SK-N-SH (cell line): ENCODE results near the gene ARHGEF4. TPM values are rescaled to one million over a fixed set of nuclear protein-coding genes. Genes with fewer than 3 reads are reported as not detected.

Experiments
- CTCF ChIA-PET: fragments of 300-600, 350-600 bp; formaldehyde crosslinking; extraction: SDS; loops from one replicate; lab custom pipeline; 2021; lab: Yijun Ruan, JAX
- POLR2A ChIA-PET: fragments of 350-600 bp; sonication (Branson Sonifier 250); formaldehyde crosslinking; extraction: SDS; loops from one replicate; lab custom pipeline; 2020; ENCODE audit warnings: antibody characterized with exemption, inconsistent platforms; lab: Yijun Ruan, JAX
- DNase-seq: peaks from one replicate; pipeline ENCODE4 v3.0.0; 2012
- H2AFZ ChIP-seq: fragments of 200-600 bp; sonication (generic); 2 replicates; pipeline ENCODE4 v1.8.1; 2016; ENCODE audit warnings: antibody characterized with exemption, mild to moderate bottlenecking, low read depth
- H3F3A ChIP-seq: fragments of 200-600 bp; sonication (generic); replicated peaks from 2 replicates; pipeline ENCODE3; 2016; ENCODE audit warnings: antibody characterized with exemption, mild to moderate bottlenecking; ENCODE audit not compliant: insufficient read depth
- H3K27ac ChIP-seq, 2 experiments: fragments of 200-500 bp in 1 of 2; fragments of 200-600 bp in 1 of 2; sonication (Bioruptor generic) in 1 of 2; sonication (generic), shearing (Covaris generic) in 1 of 2; 2 replicates each; pipeline versions ENCODE4 v1.5.1 to v1.6.1; 2014 to 2016; ENCODE audit warnings: low read depth in 2 of 2, inconsistent platforms in 1 of 2, low read length in 1 of 2, mild to moderate bottlenecking in 1 of 2, mixed read lengths in 1 of 2
- H3K27me3 ChIP-seq: fragments of 200-600 bp; sonication (generic), shearing (Covaris generic); 2 replicates; pipeline ENCODE4 v1.6.1; 2016; ENCODE audit warnings: mixed run types; ENCODE audit not compliant: insufficient read depth
- H3K36me3 ChIP-seq, 2 experiments: fragments of 200-500 bp in 1 of 2; fragments of 200-600 bp in 1 of 2; sonication (Bioruptor generic) in 1 of 2; sonication (generic) in 1 of 2; replicated peaks in 1 of 2; 2 replicates each; pipeline versions ENCODE3 to v1.5.1; 2014 to 2016; ENCODE audit warnings: low read length in 1 of 2, mild to moderate bottlenecking in 1 of 2; ENCODE audit not compliant: insufficient read depth in 2 of 2, control insufficient read depth in 1 of 2
- H3K4me1 ChIP-seq, 2 experiments: fragments of 200-500 bp in 1 of 2; fragments of 200-600 bp in 1 of 2; sonication (Bioruptor generic) in 1 of 2; sonication (generic), shearing (Covaris generic) in 1 of 2; 2 replicates each; pipeline versions ENCODE4 v1.5.1 to v1.6.1; 2014 to 2016; ENCODE audit warnings: low read depth in 1 of 2, low read length in 1 of 2, mixed run types in 1 of 2; ENCODE audit not compliant: insufficient read depth in 2 of 2, control insufficient read depth in 1 of 2
- H3K4me2 ChIP-seq: fragments of 200-600 bp; sonication (generic), shearing (Covaris generic); 2 replicates; pipeline ENCODE4 v1.6.1; 2017; ENCODE audit warnings: mixed run types
- H3K4me3 ChIP-seq, 2 experiments: fragments of 200-500 bp in 1 of 2; fragments of 200-600 bp in 1 of 2; sonication (Bioruptor generic) in 1 of 2; sonication (generic), shearing (Covaris generic) in 1 of 2; 2 replicates each; pipeline versions ENCODE4 v1.5.1 to v1.8.1; 2014 to 2016; ENCODE audit warnings: low read depth in 2 of 2, inconsistent platforms in 1 of 2, low read length in 1 of 2, mild to moderate bottlenecking in 1 of 2, mixed read lengths in 1 of 2, moderate library complexity in 1 of 2
- H3K79me2 ChIP-seq: fragments of 200-600 bp; sonication (generic); 2 replicates; pipeline ENCODE4 v1.8.1; 2017; ENCODE audit warnings: mild to moderate bottlenecking; ENCODE audit not compliant: insufficient read depth
- H3K9ac ChIP-seq: fragments of 200-600 bp; sonication (generic); 2 replicates; pipeline ENCODE4 v1.6.1; 2017; ENCODE audit warnings: mixed run types
- H3K9me2 ChIP-seq: fragments of 200-600 bp; sonication (generic); 2 replicates; pipeline ENCODE4 v1.6.1; 2017; ENCODE audit warnings: mixed run types
- H3K9me3 ChIP-seq: fragments of 200-600 bp; sonication (generic); 2 replicates; pipeline ENCODE4 v1.6.1; 2017; ENCODE audit warnings: mixed run types, mild to moderate bottlenecking, moderate library complexity
- H4K20me1 ChIP-seq: fragments of 200-600 bp; sonication (generic); 2 replicates; pipeline ENCODE4 v1.6.1; 2017; ENCODE audit warnings: mild to moderate bottlenecking, mixed run types; ENCODE audit not compliant: insufficient read depth
- EZH2phosphoT487 ChIP-seq: fragments of 200-600 bp; sonication (generic); IDR thresholded peaks from 2 replicates; pipeline ENCODE4 v1.6.1; 2017; ENCODE audit warnings: low read depth, mixed run types, mild to moderate bottlenecking, antibody characterized with exemption, moderate library complexity, borderline replicate concordance
- FOXJ3 ChIP-seq: sonication (generic); formaldehyde crosslinking; IDR thresholded peaks from 2 replicates; pipeline ENCODE4 v1.5.1; 2020; ENCODE audit warnings: mild to moderate bottlenecking, missing genetic modification reagents
- FOXM1 ChIP-seq: IDR thresholded peaks from 2 replicates; pipeline ENCODE4 v1.4.0; 2012; ENCODE audit warnings: low read depth, mild to moderate bottlenecking
- GABPA ChIP-seq: IDR thresholded peaks from 2 replicates; pipeline ENCODE4 v1.4.0; 2012; ENCODE audit warnings: low read depth, mild to moderate bottlenecking
- MEF2A ChIP-seq: IDR thresholded peaks from 2 replicates; pipeline ENCODE4 v1.4.0; 2012; ENCODE audit warnings: low read depth, borderline replicate concordance
- POLR2AphosphoS5 ChIP-seq: IDR thresholded peaks from 2 replicates; pipeline ENCODE4 v1.6.1; 2012; ENCODE audit warnings: low read depth, low read length
- RAD21 ChIP-seq: IDR thresholded peaks from 2 replicates; pipeline ENCODE4 v1.6.1; 2012; ENCODE audit warnings: mild to moderate bottlenecking, low read length
- RFX5 ChIP-seq: IDR thresholded peaks from 2 replicates; pipeline ENCODE4 v1.6.1; 2012; ENCODE audit warnings: mild to moderate bottlenecking, improper control_type of control experiment, low read length
- SIN3A ChIP-seq: IDR thresholded peaks from 2 replicates; pipeline ENCODE4 v1.6.1; 2012; ENCODE audit warnings: low read depth, mild to moderate bottlenecking, low read length, moderate library complexity, borderline replicate concordance
- SMC3 ChIP-seq: IDR thresholded peaks from 2 replicates; pipeline ENCODE4 v1.6.1; 2012; ENCODE audit warnings: low read depth, low read length, improper control_type of control experiment
- TCF12 ChIP-seq: IDR thresholded peaks from 2 replicates; pipeline ENCODE4 v1.4.0; 2012
- TEAD4 ChIP-seq: IDR thresholded peaks from 2 replicates; pipeline ENCODE4 v1.4.0; 2012; ENCODE audit warnings: mild to moderate bottlenecking, borderline replicate concordance; ENCODE audit not compliant: insufficient read depth
- USF1 ChIP-seq: IDR thresholded peaks from 2 replicates; pipeline ENCODE4 v1.4.0; 2012; ENCODE audit warnings: low read depth, borderline replicate concordance
- WGBS: methylation state at CpG from one replicate; pipeline ENCODE4 v1.1.6; 2017; ENCODE audit warnings: low lambda C conversion rate; 5-methylcytosine and 5-hydroxymethylcytosine counted together
- polyA plus RNA-seq, 3 experiments: library from polyadenylated mRNA; depleted of rRNA; stranded (reverse); fragments of >200 nt; gene quantifications; 2 replicates each; pipeline ENCODE4 v1.2.3, GENCODE V29; 2012
- TF ChIP-seq, protein P1 (sequence below): IDR thresholded peaks from 2 replicates; pipeline ENCODE4 v1.4.0; 2012; ENCODE audit warnings: low read depth, borderline replicate concordance
- TF ChIP-seq, protein P2 (sequence below): IDR thresholded peaks from 2 replicates; pipeline ENCODE4; 2012

Gene ARHGEF4
- polyA plus RNA-seq, 1 of the 3 experiments (the other 2 are of a cell fraction), result 2.3 TPM

GRCh38 chr2:131048641-131049040 is 211.9 kb downstream of the ARHGEF4 start:
- no peak overlapping the region for H2AFZ ChIP-seq
- peaks cover 0 to 40% of the 10 kb centered on the region in 2 experiments; a peak in 1 of 4 replicates for H3K4me1 ChIP-seq
- H3K4me3 ChIP-seq, result no peak overlapping the region
- peaks cover 47% of the 10 kb centered on the region for H4K20me1 ChIP-seq
- POLR2A ChIA-PET, result no interaction called here
- no peaks in the 10 kb centered on the region for H3F3A ChIP-seq
- no peaks in the 10 kb centered on the region for H3K27me3 ChIP-seq
- peaks cover 48 to 73% of the 10 kb centered on the region in 2 experiments for H3K36me3 ChIP-seq
- DNase-seq, result no peak
- H3K27ac ChIP-seq, result no peak overlapping the region; a peak in 1 of 4 replicates
- no peaks in the 10 kb centered on the region for H3K9me3 ChIP-seq
- 100% methylated on average over 5 of the region's 6 CpGs for WGBS
- peaks cover 34% of the 10 kb centered on the region for H3K79me2 ChIP-seq
- H3K9me2 ChIP-seq, result no peaks in the 10 kb centered on the region
- H3K9ac ChIP-seq, result no peak overlapping the region
- TF ChIP-seq EZH2phosphoT487 (no peak), TCF12 (no peak), RAD21 (no peak), POLR2AphosphoS5 (no peak), TEAD4 (no peak), GABPA (no peak), SIN3A (no peak), RFX5 (no peak), FOXM1 (no peak), USF1 (no peak), SMC3 (no peak), MEF2A (no peak), FOXJ3 (no peak)
- TF ChIP-seq, protein P1, sequence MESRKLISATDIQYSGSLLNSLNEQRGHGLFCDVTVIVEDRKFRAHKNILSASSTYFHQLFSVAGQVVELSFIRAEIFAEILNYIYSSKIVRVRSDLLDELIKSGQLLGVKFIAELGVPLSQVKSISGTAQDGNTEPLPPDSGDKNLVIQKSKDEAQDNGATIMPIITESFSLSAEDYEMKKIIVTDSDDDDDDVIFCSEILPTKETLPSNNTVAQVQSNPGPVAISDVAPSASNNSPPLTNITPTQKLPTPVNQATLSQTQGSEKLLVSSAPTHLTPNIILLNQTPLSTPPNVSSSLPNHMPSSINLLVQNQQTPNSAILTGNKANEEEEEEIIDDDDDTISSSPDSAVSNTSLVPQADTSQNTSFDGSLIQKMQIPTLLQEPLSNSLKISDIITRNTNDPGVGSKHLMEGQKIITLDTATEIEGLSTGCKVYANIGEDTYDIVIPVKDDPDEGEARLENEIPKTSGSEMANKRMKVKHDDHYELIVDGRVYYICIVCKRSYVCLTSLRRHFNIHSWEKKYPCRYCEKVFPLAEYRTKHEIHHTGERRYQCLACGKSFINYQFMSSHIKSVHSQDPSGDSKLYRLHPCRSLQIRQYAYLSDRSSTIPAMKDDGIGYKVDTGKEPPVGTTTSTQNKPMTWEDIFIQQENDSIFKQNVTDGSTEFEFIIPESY, result no peak
- TF ChIP-seq, protein P2, sequence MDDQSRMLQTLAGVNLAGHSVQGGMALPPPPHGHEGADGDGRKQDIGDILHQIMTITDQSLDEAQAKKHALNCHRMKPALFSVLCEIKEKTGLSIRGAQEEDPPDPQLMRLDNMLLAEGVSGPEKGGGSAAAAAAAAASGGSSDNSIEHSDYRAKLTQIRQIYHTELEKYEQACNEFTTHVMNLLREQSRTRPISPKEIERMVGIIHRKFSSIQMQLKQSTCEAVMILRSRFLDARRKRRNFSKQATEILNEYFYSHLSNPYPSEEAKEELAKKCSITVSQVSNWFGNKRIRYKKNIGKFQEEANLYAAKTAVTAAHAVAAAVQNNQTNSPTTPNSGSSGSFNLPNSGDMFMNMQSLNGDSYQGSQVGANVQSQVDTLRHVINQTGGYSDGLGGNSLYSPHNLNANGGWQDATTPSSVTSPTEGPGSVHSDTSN, result no peak
- TF ChIP-seq, all 33 proteins: peak for 0
- CTCF ChIA-PET, result no interaction called here
- no peak overlapping the region for H3K4me2 ChIP-seq
